Adrenal gland (tissue), 19 donors: ENCODE measurements around the gene GMPR2. TPM values are rescaled to one million over a fixed set of nuclear protein-coding genes. Genes with fewer than 3 reads are reported as not detected.
A peak's percentile ranks its signal among the peaks of the same experiment; 100 is the strongest.

Experiments
- DNase-seq, 7 donors: peaks; one replicate each; pipeline ENCODE4 v3.0.0-alpha.2; 2019 to 2020
- H3K27ac ChIP-seq, 5 donors: fragments of 200-600 bp; sonication (generic) in 4 of 5; 1 replicate in 3 of 5; 2 replicates in 2 of 5; pipeline versions ENCODE4 v1.5.1 to v1.8.0; 2016 to 2020; ENCODE audit warnings: mild to moderate bottlenecking in 1 of 5
- H3K27me3 ChIP-seq: fragments of 200-600 bp; 2 replicates; pipeline ENCODE4 v1.8.0; 2021
- H3K36me3 ChIP-seq, 2 donors: fragments of 200-600 bp; replicated peaks in 1 of 2; 1 replicate in 1 of 2; 2 replicates in 1 of 2; pipeline versions ENCODE4 v1.5.1 to v1.8.0; 2018 to 2022
- H3K4me1 ChIP-seq, 2 donors: fragments of 200-600 bp; replicated peaks in 1 of 2; 1 replicate in 1 of 2; 2 replicates in 1 of 2; pipeline versions ENCODE4 v1.5.1 to v1.8.0; 2018 to 2021
- H3K4me3 ChIP-seq, 4 donors: fragments of 200-600 bp; sonication (generic) in 3 of 4; one replicate each; pipeline ENCODE4 v1.5.1; 2016 to 2018
- H3K9me3 ChIP-seq, 3 donors: fragments of 200-600 bp; sonication (generic) in 1 of 3; replicated peaks in 1 of 3; 1 replicate in 2 of 3; 2 replicates in 1 of 3; pipeline versions ENCODE4 v1.5.1 to v1.8.0; 2016 to 2021
- CTCF ChIP-seq, 6 experiments: fragments of 450-650 bp in 4 of 6; fragments of 200-600 bp in 2 of 6; sonication (generic) in 1 of 6; IDR thresholded peaks; 1 replicate in 5 of 6; 2 replicates in 1 of 6; pipeline versions ENCODE4 v1.5.1 to v1.8.0; 2016 to 2021; ENCODE audit warnings: antibody characterized with exemption in 6 of 6, mild to moderate bottlenecking in 2 of 6, moderate library complexity in 1 of 6
- POLR2A ChIP-seq, 2 donors: fragments of 450-650 bp; IDR thresholded peaks; one replicate each; pipeline ENCODE4 v1.6.1; 2017; ENCODE audit warnings: antibody characterized with exemption in 2 of 2, mild to moderate bottlenecking in 2 of 2, moderate library complexity in 1 of 2
- WGBS, 4 donors: extraction: QIAGEN DNeasy Blood & Tissue Kit in 2 of 4; methylation state at CpG; one replicate each; pipeline versions ENCODE4 v1.1.5 to v1.1.7; 2013 to 2017; 5-methylcytosine and 5-hydroxymethylcytosine counted together
- intact Hi-C, 2 donors: fragments of 100-400 bp; cut with DNase I; formaldehyde crosslinking; loops; one replicate each; pipeline versions ENCODE4 v1.14.1 to v1.15.0; 2022 to 2023
- long read RNA-seq, 10 donors: library from polyadenylated mRNA in 3 of 10; unstranded in 2 of 10; stranded (forward) in 1 of 10; transcript quantifications; one replicate each; pipeline ENCODE4 v2.0.0 and lab custom pipeline, GENCODE V29; 2021 to 2026
- polyA plus RNA-seq, 3 donors: library from polyadenylated mRNA; stranded (reverse); fragments of 200-250 nt in 2 of 3; fragments of 350-450 nt in 1 of 3; fragmentation: Illumina TruSeq in 1 of 3; extraction: RNeasy Lipid Tissue Mini Kit (QIAGEN cat#74804) in 1 of 3; gene quantifications; one replicate each; pipeline ENCODE4 v1.2.3, GENCODE V29; 2013 to 2014
- total RNA-seq, 9 donors: library from RNA; depleted of rRNA in 4 of 9; stranded (reverse); fragments of >200 nt in 4 of 9; fragments of 120-200 nt in 1 of 9; fragmentation: NEBNext Ultra II Directional in 1 of 9; extraction: Animal tissue kit (Norgen Biotek cat#: 25700) in 1 of 9; gene quantifications; one replicate each; pipeline versions ENCODE4 v1.1.0 to v1.2.4, GENCODE V29; 2013 to 2023
- donor health status: healthy with polysubstance abuse.
- donor health status: Bipolar disorder and iron deficiency.
- donor health status: DM: yes; HTN: yes; CAD: no.
- donor health status: DM: no; HTN: no; CAD: no.
- donor health status: DM: no; HTN: no; CAD: no.
- donor health status: DM: yes; HTN: yes; CAD: no.

The GMPR2 gene
- 100 to 1,000 TPM in 8 of 9 donors, 10 to 100 TPM in 1; 92.5 to 188 (median 131) TPM for total RNA-seq
- polyA plus RNA-seq, result 100 to 1,000 TPM in 1 of 3 donors, 10 to 100 TPM in 2; 70.6 to 103 (median 98.0) TPM
- long read RNA-seq, donor 1, transcript GMPR2-223 (10 exons, 1,893 nt), result minor isoform, 14 of 49 reads
- long read RNA-seq, donor 1, transcript GMPR2-207 (2 exons, 469 nt), result major isoform, 21 of 49 reads
- long read RNA-seq, donor 1, transcript GMPR2-203 (10 exons, 1,652 nt), result minor isoform, 8 of 49 reads
- long read RNA-seq, donor 1, partial matches to known transcripts, result 0 of 49 reads
- long read RNA-seq, donor 1, other reads (novel, unspliced or antisense), result 0 of 49 reads
- long read RNA-seq, donor 2, transcript GMPR2-207 (2 exons, 469 nt), result major isoform, 33 of 46 reads
- long read RNA-seq, donor 2, partial matches to known transcripts, result 0 of 46 reads
- long read RNA-seq, donor 2, other reads (novel, unspliced or antisense), result 0 of 46 reads
- long read RNA-seq, donor 3, transcript GMPR2-207 (2 exons, 469 nt), result major isoform, 13 of 34 reads
- long read RNA-seq, donor 3, transcript GMPR2-203 (10 exons, 1,652 nt), result minor isoform, 5 of 34 reads
- long read RNA-seq, donor 3, transcript GMPR2-223 (10 exons, 1,893 nt), result minor isoform, 11 of 34 reads
- long read RNA-seq, donor 3, partial matches to known transcripts, result 0 of 34 reads
- long read RNA-seq, donor 3, other reads (novel, unspliced or antisense), result 0 of 34 reads
- long read RNA-seq, donor 4, transcript GMPR2-223 (10 exons, 1,893 nt), result major isoform, 30 of 79 reads
- long read RNA-seq, donor 4, transcript GMPR2-202 (10 exons, 1,972 nt), result minor isoform, 10 of 79 reads
- long read RNA-seq, donor 4, transcript GMPR2-203 (10 exons, 1,652 nt), result minor isoform, 13 of 79 reads
- long read RNA-seq, donor 4, transcript GMPR2-204 (9 exons, 1,864 nt), result minor isoform, 10 of 79 reads
- long read RNA-seq, donor 4, partial matches to known transcripts, result 6 of 79 reads
- long read RNA-seq, donor 4, other reads (novel, unspliced or antisense), result 8 of 79 reads
- long read RNA-seq, donor 5, transcript GMPR2-203 (10 exons, 1,652 nt), result minor isoform, 29 of 210 reads
- long read RNA-seq, donor 5, transcript GMPR2-202 (10 exons, 1,972 nt), result minor isoform, 29 of 210 reads
- long read RNA-seq, donor 5, transcript GMPR2-204 (9 exons, 1,864 nt), result minor isoform, 18 of 210 reads
- long read RNA-seq, donor 5, transcript GMPR2-223 (10 exons, 1,893 nt), result major isoform, 92 of 210 reads
- long read RNA-seq, donor 5, partial matches to known transcripts, result 12 of 210 reads
- long read RNA-seq, donor 5, other reads (novel, unspliced or antisense), result 27 of 210 reads
- long read RNA-seq, donor 6, transcript GMPR2-202 (10 exons, 1,972 nt), result minor isoform, 6 of 53 reads
- long read RNA-seq, donor 6, transcript GMPR2-203 (10 exons, 1,652 nt), result minor isoform, 11 of 53 reads
- long read RNA-seq, donor 6, transcript GMPR2-204 (9 exons, 1,864 nt), result minor isoform, 7 of 53 reads
- long read RNA-seq, donor 6, transcript GMPR2-223 (10 exons, 1,893 nt), result major isoform, 15 of 53 reads
- long read RNA-seq, donor 6, partial matches to known transcripts, result 5 of 53 reads
- long read RNA-seq, donor 6, other reads (novel, unspliced or antisense), result 8 of 53 reads
- long read RNA-seq, donor 7, transcript GMPR2-207 (2 exons, 469 nt), result major isoform, 14 of 24 reads
- long read RNA-seq, donor 7, transcript GMPR2-223 (10 exons, 1,893 nt), result minor isoform, 6 of 24 reads
- long read RNA-seq, donor 7, partial matches to known transcripts, result 0 of 24 reads
- long read RNA-seq, donor 7, other reads (novel, unspliced or antisense), result 0 of 24 reads
- long read RNA-seq, donor 8, transcript GMPR2-202 (10 exons, 1,972 nt), result minor isoform, 6 of 133 reads
- long read RNA-seq, donor 8, transcript GMPR2-203 (10 exons, 1,652 nt), result minor isoform, 7 of 133 reads
- long read RNA-seq, donor 8, transcript GMPR2-207 (2 exons, 469 nt), result major isoform, 44 of 133 reads
- long read RNA-seq, donor 8, transcript GMPR2-223 (10 exons, 1,893 nt), result minor isoform, 8 of 133 reads
- long read RNA-seq, donor 8, partial matches to known transcripts, result 49 of 133 reads
- long read RNA-seq, donor 8, other reads (novel, unspliced or antisense), result 10 of 133 reads
- long read RNA-seq, donor 9, transcript GMPR2-207 (2 exons, 469 nt), result major isoform, 11 of 46 reads
- long read RNA-seq, donor 9, transcript GMPR2-223 (10 exons, 1,893 nt), result minor isoform, 6 of 46 reads
- long read RNA-seq, donor 9, transcript GMPR2-203 (10 exons, 1,652 nt), result minor isoform, 7 of 46 reads
- long read RNA-seq, donor 9, partial matches to known transcripts, result 5 of 46 reads
- long read RNA-seq, donor 9, other reads (novel, unspliced or antisense), result 10 of 46 reads
- long read RNA-seq, donor 10, transcript GMPR2-207 (2 exons, 469 nt), result major isoform, 9 of 57 reads
- long read RNA-seq, donor 10, partial matches to known transcripts, result 5 of 57 reads
- long read RNA-seq, donor 10, other reads (novel, unspliced or antisense), result 33 of 57 reads

GRCh38 chr14:24232645-24233537 is at the start of gene GMPR2:
TSS of gene GMPR2 (plus strand) at chr14:24232929. CDS start at chr14:24233254, 325 bp downstream.
- peaks cover 29 to 47% of the 10 kb centered on the region in 2 donors for H3K4me1 ChIP-seq
- peak; percentile 11 to 71 for TF ChIP-seq POLR2A (IDR thresholded peaks at IDR 0.05)
- TF ChIP-seq CTCF (IDR thresholded peaks at IDR 0.05), result no peak
- no peaks in the 10 kb centered on the region for H3K27me3 ChIP-seq
- DNase-seq, result peak in 4 of 7 donors; percentile 20 to 86 (median 80)
- WGBS, 4 donors, result 3 to 4% (median 4%) methylated on average over 23 to 38 of the region's 38 CpGs
- H3K36me3 ChIP-seq, result peaks cover 0 to 39% of the 10 kb centered on the region in 2 donors
- peak within 1 kb of the TSS; percentile 45 to 99 (median 82) for H3K27ac ChIP-seq
- intact Hi-C loops, result no loop called here
- H3K4me3 ChIP-seq, result peak within 1 kb of the TSS; percentile 23 to 86 (median 78)
- no peaks in the 10 kb centered on the region for H3K9me3 ChIP-seq

DNA sequence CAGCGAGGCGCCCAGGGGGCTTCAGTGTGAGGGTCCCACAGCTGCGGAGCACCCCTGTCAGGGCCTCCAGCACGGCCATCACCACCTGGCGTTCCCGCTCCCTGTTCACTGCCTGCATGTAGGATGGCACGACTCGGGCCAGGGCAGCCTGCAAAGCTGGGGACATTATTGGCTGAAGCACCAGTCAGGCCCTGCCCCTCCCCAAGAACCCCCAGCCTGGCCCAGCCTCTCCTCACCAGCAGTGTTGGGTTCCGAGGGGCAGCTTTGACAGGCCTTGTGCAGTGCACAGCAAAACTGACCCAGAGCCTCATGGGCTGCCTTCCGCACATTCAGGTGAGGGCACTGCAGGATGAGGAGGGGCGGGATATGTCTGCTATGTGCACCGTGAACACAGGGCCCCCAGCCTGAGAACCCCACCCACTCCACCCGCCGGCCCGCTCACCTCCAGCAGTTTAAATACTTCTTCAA is 49.7 kb upstream of the GMPR2 start:
- no peaks in the 10 kb centered on the region for H3K27me3 ChIP-seq
- WGBS, 4 donors, result 90 to 94% (median 92%) methylated on average over 5 to 15 of the region's 15 CpGs

More for the DNA sequence above, 49.7 kb upstream of the GMPR2 start:
- Histone ChIP-seq H3K36me3 (peaks cover 0 to 84% of the 10 kb centered on the region in 2 donors), H3K4me3 (no peak overlapping the region), H3K4me1 (peaks cover 19 to 30% of the 10 kb centered on the region in 2 donors), H3K27ac (no peak overlapping the region), H3K9me3 (no peaks in the 10 kb centered on the region)
- intact Hi-C loops, result no loop called here
- TF ChIP-seq CTCF (IDR thresholded peaks at IDR 0.05) (no peak), POLR2A (IDR thresholded peaks at IDR 0.05) (no peak)
- DNase-seq, result no peak
